SK-N-SH (cell line): ENCODE measurements around the gene MRPL40. TPM values are rescaled to one million over a fixed set of nuclear protein-coding genes. Genes with fewer than 3 reads are reported as not detected.

Source experiments
- CTCF ChIA-PET: fragments of 300-600, 350-600 bp; formaldehyde crosslinking; extraction: SDS; loops from one replicate; lab custom pipeline; 2021; lab: Yijun Ruan, JAX
- POLR2A ChIA-PET: fragments of 350-600 bp; sonication (Branson Sonifier 250); formaldehyde crosslinking; extraction: SDS; loops from one replicate; lab custom pipeline; 2020; ENCODE audit warnings: antibody characterized with exemption, inconsistent platforms; lab: Yijun Ruan, JAX
- DNase-seq: peaks from one replicate; pipeline ENCODE4 v3.0.0; 2012
- H2AFZ ChIP-seq: fragments of 200-600 bp; sonication (generic); 2 replicates; pipeline ENCODE4 v1.8.1; 2016; ENCODE audit warnings: antibody characterized with exemption, mild to moderate bottlenecking, low read depth
- H3F3A ChIP-seq: fragments of 200-600 bp; sonication (generic); replicated peaks from 2 replicates; pipeline ENCODE3; 2016; ENCODE audit warnings: antibody characterized with exemption, mild to moderate bottlenecking; ENCODE audit not compliant: insufficient read depth
- H3K27ac ChIP-seq, 2 experiments: fragments of 200-500 bp in 1 of 2; fragments of 200-600 bp in 1 of 2; sonication (Bioruptor generic) in 1 of 2; sonication (generic), shearing (Covaris generic) in 1 of 2; 2 replicates each; pipeline versions ENCODE4 v1.5.1 to v1.6.1; 2014 to 2016; ENCODE audit warnings: low read depth in 2 of 2, inconsistent platforms in 1 of 2, low read length in 1 of 2, mild to moderate bottlenecking in 1 of 2, mixed read lengths in 1 of 2
- H3K27me3 ChIP-seq: fragments of 200-600 bp; sonication (generic), shearing (Covaris generic); 2 replicates; pipeline ENCODE4 v1.6.1; 2016; ENCODE audit warnings: mixed run types; ENCODE audit not compliant: insufficient read depth
- H3K36me3 ChIP-seq, 2 experiments: fragments of 200-500 bp in 1 of 2; fragments of 200-600 bp in 1 of 2; sonication (Bioruptor generic) in 1 of 2; sonication (generic) in 1 of 2; replicated peaks in 1 of 2; 2 replicates each; pipeline versions ENCODE3 to v1.5.1; 2014 to 2016; ENCODE audit warnings: low read length in 1 of 2, mild to moderate bottlenecking in 1 of 2; ENCODE audit not compliant: insufficient read depth in 2 of 2, control insufficient read depth in 1 of 2
- H3K4me1 ChIP-seq, 2 experiments: fragments of 200-500 bp in 1 of 2; fragments of 200-600 bp in 1 of 2; sonication (Bioruptor generic) in 1 of 2; sonication (generic), shearing (Covaris generic) in 1 of 2; 2 replicates each; pipeline versions ENCODE4 v1.5.1 to v1.6.1; 2014 to 2016; ENCODE audit warnings: low read depth in 1 of 2, low read length in 1 of 2, mixed run types in 1 of 2; ENCODE audit not compliant: insufficient read depth in 2 of 2, control insufficient read depth in 1 of 2
- H3K4me2 ChIP-seq: fragments of 200-600 bp; sonication (generic), shearing (Covaris generic); 2 replicates; pipeline ENCODE4 v1.6.1; 2017; ENCODE audit warnings: mixed run types
- H3K4me3 ChIP-seq, 2 experiments: fragments of 200-500 bp in 1 of 2; fragments of 200-600 bp in 1 of 2; sonication (Bioruptor generic) in 1 of 2; sonication (generic), shearing (Covaris generic) in 1 of 2; 2 replicates each; pipeline versions ENCODE4 v1.5.1 to v1.8.1; 2014 to 2016; ENCODE audit warnings: low read depth in 2 of 2, inconsistent platforms in 1 of 2, low read length in 1 of 2, mild to moderate bottlenecking in 1 of 2, mixed read lengths in 1 of 2, moderate library complexity in 1 of 2
- H3K79me2 ChIP-seq: fragments of 200-600 bp; sonication (generic); 2 replicates; pipeline ENCODE4 v1.8.1; 2017; ENCODE audit warnings: mild to moderate bottlenecking; ENCODE audit not compliant: insufficient read depth
- H3K9ac ChIP-seq: fragments of 200-600 bp; sonication (generic); 2 replicates; pipeline ENCODE4 v1.6.1; 2017; ENCODE audit warnings: mixed run types
- H3K9me2 ChIP-seq: fragments of 200-600 bp; sonication (generic); 2 replicates; pipeline ENCODE4 v1.6.1; 2017; ENCODE audit warnings: mixed run types
- H3K9me3 ChIP-seq: fragments of 200-600 bp; sonication (generic); 2 replicates; pipeline ENCODE4 v1.6.1; 2017; ENCODE audit warnings: mixed run types, mild to moderate bottlenecking, moderate library complexity
- H4K20me1 ChIP-seq: fragments of 200-600 bp; sonication (generic); 2 replicates; pipeline ENCODE4 v1.6.1; 2017; ENCODE audit warnings: mild to moderate bottlenecking, mixed run types; ENCODE audit not compliant: insufficient read depth
- ELF1 ChIP-seq: IDR thresholded peaks from 2 replicates; pipeline ENCODE4 v1.4.0; 2012
- EZH2phosphoT487 ChIP-seq: fragments of 200-600 bp; sonication (generic); IDR thresholded peaks from 2 replicates; pipeline ENCODE4 v1.6.1; 2017; ENCODE audit warnings: low read depth, mixed run types, mild to moderate bottlenecking, antibody characterized with exemption, moderate library complexity, borderline replicate concordance
- FOSL2 ChIP-seq: IDR thresholded peaks from 2 replicates; pipeline ENCODE4 v1.4.0; 2012; ENCODE audit warnings: low read depth, mild to moderate bottlenecking, moderate library complexity, borderline replicate concordance
- FOXM1 ChIP-seq: IDR thresholded peaks from 2 replicates; pipeline ENCODE4 v1.4.0; 2012; ENCODE audit warnings: low read depth, mild to moderate bottlenecking
- GABPA ChIP-seq: IDR thresholded peaks from 2 replicates; pipeline ENCODE4 v1.4.0; 2012; ENCODE audit warnings: low read depth, mild to moderate bottlenecking
- GATA2 ChIP-seq: sonication (generic); formaldehyde crosslinking; IDR thresholded peaks from 2 replicates; pipeline ENCODE4 v1.5.0; 2020; ENCODE audit warnings: mild to moderate bottlenecking, missing genetic modification reagents
- JUND ChIP-seq: IDR thresholded peaks from 2 replicates; pipeline ENCODE4 v1.4.0; 2012
- MEF2A ChIP-seq: IDR thresholded peaks from 2 replicates; pipeline ENCODE4 v1.4.0; 2012; ENCODE audit warnings: low read depth, borderline replicate concordance
- PBX3 ChIP-seq: IDR thresholded peaks from 2 replicates; pipeline ENCODE4; 2012
- SMC3 ChIP-seq: IDR thresholded peaks from 2 replicates; pipeline ENCODE4 v1.6.1; 2012; ENCODE audit warnings: low read depth, low read length, improper control_type of control experiment
- TAF1 ChIP-seq: IDR thresholded peaks from 2 replicates; pipeline ENCODE4 v1.6.1; 2012; ENCODE audit warnings: low read depth, mild to moderate bottlenecking, low read length, moderate library complexity, borderline replicate concordance
- TCF12 ChIP-seq: IDR thresholded peaks from 2 replicates; pipeline ENCODE4 v1.4.0; 2012
- USF1 ChIP-seq: IDR thresholded peaks from 2 replicates; pipeline ENCODE4 v1.4.0; 2012; ENCODE audit warnings: low read depth, borderline replicate concordance
- WGBS: methylation state at CpG from one replicate; pipeline ENCODE4 v1.1.6; 2017; ENCODE audit warnings: low lambda C conversion rate; 5-methylcytosine and 5-hydroxymethylcytosine counted together
- polyA plus RNA-seq, 3 experiments: library from polyadenylated mRNA; depleted of rRNA; stranded (reverse); fragments of >200 nt; gene quantifications; 2 replicates each; pipeline ENCODE4 v1.2.3, GENCODE V29; 2012
- TF ChIP-seq, protein P1 (sequence below): IDR thresholded peaks from 2 replicates; pipeline ENCODE4 v1.6.1; 2012; ENCODE audit warnings: mild to moderate bottlenecking, low read depth, low read length, moderate library complexity
- TF ChIP-seq, protein P2 (sequence below): fragments of 150-350 bp; IDR thresholded peaks from 2 replicates; pipeline ENCODE4 v1.6.1; 2016; ENCODE audit warnings: mild to moderate bottlenecking, low read depth, low read length

MRPL40 gene
- polyA plus RNA-seq, 1 of the 3 experiments (the other 2 are of a cell fraction): 34.9 TPM

DNA sequence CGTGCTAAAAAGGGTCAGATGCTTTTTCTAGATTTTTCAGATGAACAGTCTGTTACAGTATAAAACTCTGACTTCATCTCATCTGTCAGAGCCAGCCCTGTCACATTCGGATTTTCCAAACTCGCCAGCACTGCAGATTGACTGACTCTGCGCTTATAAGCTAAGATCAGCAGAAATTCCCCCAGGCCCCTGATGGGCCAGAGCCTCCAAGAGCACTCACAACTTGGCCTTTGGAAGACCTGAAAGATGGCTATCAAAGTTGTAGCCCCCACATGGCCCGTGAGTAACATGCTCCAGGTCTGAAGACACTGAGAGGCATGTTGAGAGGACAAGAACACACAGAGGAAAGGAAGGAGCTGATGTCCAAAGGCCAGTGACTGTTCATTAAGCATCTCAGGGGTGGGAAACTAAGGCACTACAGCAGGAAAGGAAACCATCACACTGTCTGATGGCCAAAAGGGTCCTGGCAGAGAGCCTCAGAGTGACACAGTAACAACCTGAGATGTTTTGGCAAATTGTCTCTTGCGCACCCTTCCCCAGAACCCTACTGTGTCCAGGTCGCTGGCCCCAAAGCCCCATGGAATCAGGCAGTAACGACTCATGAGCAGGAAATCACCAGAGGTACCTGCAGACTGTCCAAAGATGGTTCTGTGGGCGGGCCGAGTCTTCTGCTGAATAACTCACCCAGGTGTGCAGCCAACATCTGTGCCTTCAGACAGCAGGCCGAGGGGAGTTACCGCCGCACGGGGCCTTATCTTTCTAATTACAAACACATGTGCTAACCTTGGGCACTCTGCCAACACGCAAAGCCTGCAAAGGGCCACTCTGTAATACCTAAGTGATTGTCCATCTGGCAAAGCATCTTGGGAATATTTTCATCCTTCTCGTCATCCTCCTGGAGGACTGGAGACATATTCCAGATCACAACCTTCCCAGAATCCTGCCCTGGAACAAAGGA, 24.4 kb upstream of the MRPL40 start (continued):
- TF ChIP-seq, protein P1, sequence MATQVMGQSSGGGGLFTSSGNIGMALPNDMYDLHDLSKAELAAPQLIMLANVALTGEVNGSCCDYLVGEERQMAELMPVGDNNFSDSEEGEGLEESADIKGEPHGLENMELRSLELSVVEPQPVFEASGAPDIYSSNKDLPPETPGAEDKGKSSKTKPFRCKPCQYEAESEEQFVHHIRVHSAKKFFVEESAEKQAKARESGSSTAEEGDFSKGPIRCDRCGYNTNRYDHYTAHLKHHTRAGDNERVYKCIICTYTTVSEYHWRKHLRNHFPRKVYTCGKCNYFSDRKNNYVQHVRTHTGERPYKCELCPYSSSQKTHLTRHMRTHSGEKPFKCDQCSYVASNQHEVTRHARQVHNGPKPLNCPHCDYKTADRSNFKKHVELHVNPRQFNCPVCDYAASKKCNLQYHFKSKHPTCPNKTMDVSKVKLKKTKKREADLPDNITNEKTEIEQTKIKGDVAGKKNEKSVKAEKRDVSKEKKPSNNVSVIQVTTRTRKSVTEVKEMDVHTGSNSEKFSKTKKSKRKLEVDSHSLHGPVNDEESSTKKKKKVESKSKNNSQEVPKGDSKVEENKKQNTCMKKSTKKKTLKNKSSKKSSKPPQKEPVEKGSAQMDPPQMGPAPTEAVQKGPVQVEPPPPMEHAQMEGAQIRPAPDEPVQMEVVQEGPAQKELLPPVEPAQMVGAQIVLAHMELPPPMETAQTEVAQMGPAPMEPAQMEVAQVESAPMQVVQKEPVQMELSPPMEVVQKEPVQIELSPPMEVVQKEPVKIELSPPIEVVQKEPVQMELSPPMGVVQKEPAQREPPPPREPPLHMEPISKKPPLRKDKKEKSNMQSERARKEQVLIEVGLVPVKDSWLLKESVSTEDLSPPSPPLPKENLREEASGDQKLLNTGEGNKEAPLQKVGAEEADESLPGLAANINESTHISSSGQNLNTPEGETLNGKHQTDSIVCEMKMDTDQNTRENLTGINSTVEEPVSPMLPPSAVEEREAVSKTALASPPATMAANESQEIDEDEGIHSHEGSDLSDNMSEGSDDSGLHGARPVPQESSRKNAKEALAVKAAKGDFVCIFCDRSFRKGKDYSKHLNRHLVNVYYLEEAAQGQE: no peak
- TF ChIP-seq FOXM1 (no peak), GABPA (no peak), USF1 (no peak), EZH2phosphoT487 (no peak)
- TF ChIP-seq, protein P2, sequence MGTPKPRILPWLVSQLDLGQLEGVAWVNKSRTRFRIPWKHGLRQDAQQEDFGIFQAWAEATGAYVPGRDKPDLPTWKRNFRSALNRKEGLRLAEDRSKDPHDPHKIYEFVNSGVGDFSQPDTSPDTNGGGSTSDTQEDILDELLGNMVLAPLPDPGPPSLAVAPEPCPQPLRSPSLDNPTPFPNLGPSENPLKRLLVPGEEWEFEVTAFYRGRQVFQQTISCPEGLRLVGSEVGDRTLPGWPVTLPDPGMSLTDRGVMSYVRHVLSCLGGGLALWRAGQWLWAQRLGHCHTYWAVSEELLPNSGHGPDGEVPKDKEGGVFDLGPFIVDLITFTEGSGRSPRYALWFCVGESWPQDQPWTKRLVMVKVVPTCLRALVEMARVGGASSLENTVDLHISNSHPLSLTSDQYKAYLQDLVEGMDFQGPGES: no peak
- TF ChIP-seq, all 33 proteins: peak for 7

- Histone ChIP-seq H3K36me3 (peaks cover 28 to 32% of the 10 kb centered on the region in 2 experiments), H3K79me2 (peaks cover 57% of the 10 kb centered on the region), H3F3A (no peaks in the 10 kb centered on the region), H3K27me3 (no peaks in the 10 kb centered on the region), H4K20me1 (peaks cover 14% of the 10 kb centered on the region; the same call in 1 of the 2 replicates), H2AFZ (no peak overlapping the region), H3K4me2 (no peak overlapping the region), H3K9ac (no peak overlapping the region), H3K9me2 (no peaks in the 10 kb centered on the region), H3K9me3 (no peaks in the 10 kb centered on the region), H3K27ac (peak overlapping the region in 1 of 2 experiments; percentile 19; a peak in 1 of 4 replicates), H3K4me3 (no peak overlapping the region), H3K4me1 (peaks cover 0 to 37% of the 10 kb centered on the region in 2 experiments; a peak in 2 of 4 replicates)
- WGBS: 97% methylated on average over 4 of the region's 6 CpGs
- no peak for DNase-seq
- CTCF ChIA-PET: no interaction called here
- POLR2A ChIA-PET: no interaction called here
- TF ChIP-seq MEF2A (no peak), PBX3 (no peak), ELF1 (no peak), GABPA (no peak), JUND (no peak), GATA2 (CRISPR knock-in tag) (no peak), FOXM1 (no peak), TAF1 (no peak), FOSL2 (no peak), TCF12 (no peak), SMC3 (no peak), EZH2phosphoT487 (no peak)
- TF ChIP-seq, protein P1: no peak
Observed at GRCh38 chr22:19410941-19411689, 21.2 kb upstream of the MRPL40 start.
